ENCODE measurements around the gene CAPN1. TPM values are rescaled to one million over a fixed set of nuclear protein-coding genes. Genes with fewer than 3 reads are reported as not detected.

CAPN1 gene
- total and polyA plus RNA-seq, 2 of the 13 experiments (the other 11 are each of a cell fraction or from before 2014, with no cell fraction given): 57.3 to 82.6 TPM

DNA sequence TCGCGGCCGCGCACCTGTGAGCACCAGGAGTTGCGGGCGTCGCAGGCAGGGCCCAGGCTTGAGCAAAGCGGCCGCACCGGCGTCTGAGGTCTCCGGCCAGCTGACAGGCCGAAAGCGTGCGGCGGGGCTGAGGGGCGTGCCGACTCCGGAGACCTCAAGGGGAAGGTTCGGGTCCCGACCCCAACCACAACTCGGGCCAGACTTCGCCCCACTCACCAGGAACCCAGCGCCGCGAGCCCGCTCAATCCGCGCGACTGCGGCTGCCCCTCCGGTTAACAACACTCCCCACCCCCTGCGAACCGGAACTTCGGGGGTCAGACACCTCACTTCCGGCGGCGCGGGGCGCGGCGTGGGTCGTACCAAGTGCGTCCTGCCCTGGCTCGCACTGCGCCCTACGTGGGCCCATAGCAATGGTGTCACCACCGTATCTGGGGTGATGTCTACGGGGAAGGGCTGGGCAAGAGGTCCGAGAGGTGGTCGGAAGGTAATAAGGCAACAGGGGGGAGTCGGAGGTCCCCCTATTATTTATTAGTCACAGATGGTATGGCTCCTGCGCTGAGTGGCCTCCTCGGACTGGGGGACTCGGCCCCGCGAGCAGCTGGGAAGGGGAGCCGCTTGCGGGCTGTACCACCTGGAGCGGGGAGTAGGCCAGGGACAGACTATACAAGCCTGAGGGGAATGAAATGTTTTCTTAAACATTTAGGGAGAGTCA, 47.3 kb upstream of the CAPN1 start, which contains the start of gene SYVN1 (continued):
- TF ChIP-seq ZNF605 (CRISPR knock-in tag; IDR thresholded peaks at IDR 0.05): peak; percentile 31; the same call in 1 of the 2 replicates
- peak; percentile 61; the same call in 1 of the 2 replicates for TF ChIP-seq ZHX1 (CRISPR knock-in tag; IDR thresholded peaks at IDR 0.05; ENCODE audit: low read depth)
- TF ChIP-seq, protein P1, sequence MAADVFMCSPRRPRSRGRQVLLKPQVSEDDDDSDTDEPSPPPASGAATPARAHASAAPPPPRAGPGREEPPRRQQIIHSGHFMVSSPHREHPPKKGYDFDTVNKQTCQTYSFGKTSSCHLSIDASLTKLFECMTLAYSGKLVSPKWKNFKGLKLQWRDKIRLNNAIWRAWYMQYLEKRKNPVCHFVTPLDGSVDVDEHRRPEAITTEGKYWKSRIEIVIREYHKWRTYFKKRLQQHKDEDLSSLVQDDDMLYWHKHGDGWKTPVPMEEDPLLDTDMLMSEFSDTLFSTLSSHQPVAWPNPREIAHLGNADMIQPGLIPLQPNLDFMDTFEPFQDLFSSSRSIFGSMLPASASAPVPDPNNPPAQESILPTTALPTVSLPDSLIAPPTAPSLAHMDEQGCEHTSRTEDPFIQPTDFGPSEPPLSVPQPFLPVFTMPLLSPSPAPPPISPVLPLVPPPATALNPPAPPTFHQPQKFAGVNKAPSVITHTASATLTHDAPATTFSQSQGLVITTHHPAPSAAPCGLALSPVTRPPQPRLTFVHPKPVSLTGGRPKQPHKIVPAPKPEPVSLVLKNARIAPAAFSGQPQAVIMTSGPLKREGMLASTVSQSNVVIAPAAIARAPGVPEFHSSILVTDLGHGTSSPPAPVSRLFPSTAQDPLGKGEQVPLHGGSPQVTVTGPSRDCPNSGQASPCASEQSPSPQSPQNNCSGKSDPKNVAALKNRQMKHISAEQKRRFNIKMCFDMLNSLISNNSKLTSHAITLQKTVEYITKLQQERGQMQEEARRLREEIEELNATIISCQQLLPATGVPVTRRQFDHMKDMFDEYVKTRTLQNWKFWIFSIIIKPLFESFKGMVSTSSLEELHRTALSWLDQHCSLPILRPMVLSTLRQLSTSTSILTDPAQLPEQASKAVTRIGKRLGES (CRISPR knock-in tag; IDR thresholded peaks at IDR 0.05; ENCODE audit: borderline replicate concordance): no peak; the same call in 1 of the 2 replicates
- TF ChIP-seq ZNF235 (CRISPR knock-in tag; IDR thresholded peaks at IDR 0.05; ENCODE audit: borderline replicate concordance): peak; percentile 72
- TF ChIP-seq ZNF781 (CRISPR knock-in tag; IDR thresholded peaks at IDR 0.05; ENCODE audit: borderline replicate concordance, not compliant biosample characterization): peak; percentile 3
- TF ChIP-seq KDM1A (CRISPR knock-in tag; IDR thresholded peaks at IDR 0.05): no peak
- TF ChIP-seq NR2F2 (IDR thresholded peaks at IDR 0.05; ENCODE audit: borderline replicate concordance, low read depth): peak; percentile 53; the same call in 1 of the 2 replicates
- no peak for TF ChIP-seq ZNF329 (CRISPR knock-in tag; IDR thresholded peaks at IDR 0.05; ENCODE audit: low read depth)
- no peak for TF ChIP-seq MLLT10 (CRISPR knock-in tag; IDR thresholded peaks at IDR 0.05)
- TF ChIP-seq ZNF615 (CRISPR knock-in tag; IDR thresholded peaks at IDR 0.05; ENCODE audit: borderline replicate concordance): peak; percentile 52; the same call in 1 of the 2 replicates
- TF ChIP-seq ZNF678 (CRISPR knock-in tag; IDR thresholded peaks at IDR 0.05): no peak
- TF ChIP-seq, protein P2, sequence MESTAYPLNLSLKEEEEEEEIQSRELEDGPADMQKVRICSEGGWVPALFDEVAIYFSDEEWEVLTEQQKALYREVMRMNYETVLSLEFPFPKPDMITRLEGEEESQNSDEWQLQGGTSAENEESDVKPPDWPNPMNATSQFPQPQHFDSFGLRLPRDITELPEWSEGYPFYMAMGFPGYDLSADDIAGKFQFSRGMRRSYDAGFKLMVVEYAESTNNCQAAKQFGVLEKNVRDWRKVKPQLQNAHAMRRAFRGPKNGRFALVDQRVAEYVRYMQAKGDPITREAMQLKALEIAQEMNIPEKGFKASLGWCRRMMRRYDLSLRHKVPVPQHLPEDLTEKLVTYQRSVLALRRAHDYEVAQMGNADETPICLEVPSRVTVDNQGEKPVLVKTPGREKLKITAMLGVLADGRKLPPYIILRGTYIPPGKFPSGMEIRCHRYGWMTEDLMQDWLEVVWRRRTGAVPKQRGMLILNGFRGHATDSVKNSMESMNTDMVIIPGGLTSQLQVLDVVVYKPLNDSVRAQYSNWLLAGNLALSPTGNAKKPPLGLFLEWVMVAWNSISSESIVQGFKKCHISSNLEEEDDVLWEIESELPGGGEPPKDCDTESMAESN (CRISPR knock-in tag; conservative IDR thresholded peaks at IDR 0.05): peak; percentile 74
- TF ChIP-seq POLR2G (IDR thresholded peaks at IDR 0.05; ENCODE audit: low read depth, low read length): peak; percentile 77
- 0 out of 2 replicates have a peak, but pooled peaks have one; percentile 43 for TF ChIP-seq ZFP1 (CRISPR knock-in tag; IDR thresholded peaks at IDR 0.05)
- peak; percentile 35 for TF ChIP-seq MEIS2 (CRISPR knock-in tag; IDR thresholded peaks at IDR 0.05)
- peak; percentile 66 for TF ChIP-seq CCDC6 (CRISPR knock-in tag; IDR thresholded peaks at IDR 0.05)
- TF ChIP-seq ZSCAN29 (CRISPR knock-in tag; conservative IDR thresholded peaks at IDR 0.05): peak; percentile 20; the same call in 1 of the 2 replicates
- no peak for TF ChIP-seq ZNF343 (CRISPR knock-in tag; IDR thresholded peaks at IDR 0.05)
- TF ChIP-seq, protein P3, sequence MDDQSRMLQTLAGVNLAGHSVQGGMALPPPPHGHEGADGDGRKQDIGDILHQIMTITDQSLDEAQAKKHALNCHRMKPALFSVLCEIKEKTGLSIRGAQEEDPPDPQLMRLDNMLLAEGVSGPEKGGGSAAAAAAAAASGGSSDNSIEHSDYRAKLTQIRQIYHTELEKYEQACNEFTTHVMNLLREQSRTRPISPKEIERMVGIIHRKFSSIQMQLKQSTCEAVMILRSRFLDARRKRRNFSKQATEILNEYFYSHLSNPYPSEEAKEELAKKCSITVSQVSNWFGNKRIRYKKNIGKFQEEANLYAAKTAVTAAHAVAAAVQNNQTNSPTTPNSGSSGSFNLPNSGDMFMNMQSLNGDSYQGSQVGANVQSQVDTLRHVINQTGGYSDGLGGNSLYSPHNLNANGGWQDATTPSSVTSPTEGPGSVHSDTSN (CRISPR knock-in tag; IDR thresholded peaks at IDR 0.05; ENCODE audit: borderline replicate concordance): no peak
- no peak for TF ChIP-seq ZFAT (CRISPR knock-in tag; conservative IDR thresholded peaks at IDR 0.05)
- TF ChIP-seq FIP1L1 (IDR thresholded peaks at IDR 0.05; ENCODE audit: borderline replicate concordance, insufficient read depth, low read depth, low read length): no peak
